GM21515 (cell line): ENCODE results near the gene CYP2C9.

Experiments used
- ATAC-seq: cut with Tn5 transposase; IDR thresholded peaks from one replicate; pipeline ENCODE4 v1.9.1; 2021; ENCODE audit not compliant: unreplicated experiment

CYP2C9 gene

DNA sequence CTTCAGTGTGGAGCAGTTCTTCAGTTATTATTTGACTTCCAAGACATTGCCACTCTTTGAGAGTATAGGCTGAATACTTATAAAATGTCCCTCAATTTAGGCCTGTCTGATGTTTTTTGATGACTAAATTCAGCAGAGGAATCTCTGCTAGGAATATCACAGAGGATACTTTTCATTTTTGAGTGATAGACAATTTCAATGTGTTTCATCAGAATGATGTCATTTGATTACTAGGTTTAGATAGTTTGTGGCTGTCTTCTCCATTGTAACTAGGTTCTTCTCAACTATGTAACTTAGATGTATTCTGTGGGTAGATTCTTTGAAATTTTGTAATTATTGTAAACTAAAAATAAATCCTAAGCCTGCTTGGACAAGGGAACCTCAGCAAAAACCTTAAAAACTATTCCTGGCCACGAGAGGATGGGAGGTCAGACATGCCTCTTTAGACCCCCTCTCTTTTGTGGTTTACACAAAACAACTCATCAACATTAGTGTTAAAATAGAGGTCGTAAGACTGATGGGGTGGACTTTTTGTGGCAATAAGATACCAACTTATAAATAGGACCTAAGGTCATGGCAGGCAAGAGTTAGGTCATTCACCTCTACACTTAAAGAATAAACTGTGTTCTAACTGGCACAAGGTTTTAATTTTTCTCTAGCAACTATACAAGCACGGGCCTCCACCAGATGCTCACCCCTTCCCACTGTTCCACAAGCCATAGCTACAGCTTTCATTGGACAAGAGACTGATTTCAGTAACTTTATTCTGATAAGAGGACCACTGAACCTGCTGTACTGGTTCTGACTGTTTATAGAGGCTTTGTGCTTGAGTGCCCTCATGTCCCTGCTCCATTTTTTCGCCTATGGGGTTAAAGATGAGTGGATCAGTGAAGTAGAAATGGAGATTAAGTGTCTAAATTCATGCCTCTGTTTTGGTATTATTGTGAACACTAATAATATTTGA, 97.2 kb downstream of the CYP2C9 start:
- ATAC-seq: no peak

GRCh38 chr10:95039281-95039680, 100.8 kb downstream of the CYP2C9 start:
- ATAC-seq: no peak
